ENCODE results near the gene FREM1. TPM values are rescaled to one million over a fixed set of nuclear protein-coding genes. Genes with fewer than 3 reads are reported as not detected.

Gene FREM1
- total RNA-seq, 1 experiment from 2014 or later: 0.50 TPM

DNA sequence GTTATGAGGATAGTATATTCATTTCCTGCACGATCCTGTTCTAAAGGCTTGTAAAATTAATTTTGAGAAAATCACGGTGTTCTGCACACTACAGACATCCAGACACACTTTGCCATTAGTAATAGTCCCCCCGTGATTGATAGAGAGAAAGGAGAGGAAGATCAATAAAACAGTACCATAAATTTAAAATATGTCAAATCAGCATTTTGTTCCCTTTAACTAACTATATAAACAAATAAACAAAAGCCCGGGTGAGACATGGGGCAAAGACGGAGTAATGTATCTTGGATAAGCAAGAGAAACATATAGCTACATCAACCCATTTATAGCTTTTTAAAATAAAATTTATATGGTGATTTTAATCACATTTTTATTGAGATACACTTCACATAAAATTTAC, 177.1 kb downstream of the FREM1 start:
- DNase-seq: no peak
- H3K27me3 ChIP-seq (replicated peaks; ENCODE audit: control insufficient read depth, insufficient read depth, low read length): no peaks in the 10 kb centered on the region
- TF ChIP-seq, protein P1, sequence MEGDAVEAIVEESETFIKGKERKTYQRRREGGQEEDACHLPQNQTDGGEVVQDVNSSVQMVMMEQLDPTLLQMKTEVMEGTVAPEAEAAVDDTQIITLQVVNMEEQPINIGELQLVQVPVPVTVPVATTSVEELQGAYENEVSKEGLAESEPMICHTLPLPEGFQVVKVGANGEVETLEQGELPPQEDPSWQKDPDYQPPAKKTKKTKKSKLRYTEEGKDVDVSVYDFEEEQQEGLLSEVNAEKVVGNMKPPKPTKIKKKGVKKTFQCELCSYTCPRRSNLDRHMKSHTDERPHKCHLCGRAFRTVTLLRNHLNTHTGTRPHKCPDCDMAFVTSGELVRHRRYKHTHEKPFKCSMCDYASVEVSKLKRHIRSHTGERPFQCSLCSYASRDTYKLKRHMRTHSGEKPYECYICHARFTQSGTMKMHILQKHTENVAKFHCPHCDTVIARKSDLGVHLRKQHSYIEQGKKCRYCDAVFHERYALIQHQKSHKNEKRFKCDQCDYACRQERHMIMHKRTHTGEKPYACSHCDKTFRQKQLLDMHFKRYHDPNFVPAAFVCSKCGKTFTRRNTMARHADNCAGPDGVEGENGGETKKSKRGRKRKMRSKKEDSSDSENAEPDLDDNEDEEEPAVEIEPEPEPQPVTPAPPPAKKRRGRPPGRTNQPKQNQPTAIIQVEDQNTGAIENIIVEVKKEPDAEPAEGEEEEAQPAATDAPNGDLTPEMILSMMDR (IDR thresholded peaks at IDR 0.05; ENCODE audit: insufficient read depth in 1 of 2, low read depth in 1 of 2, low read length in 1 of 2, severe bottlenecking in 1 of 2, unreplicated experiment in 1 of 2): no peak
- H3K27ac Mint-ChIP-seq (ENCODE audit: unreplicated experiment): no peak overlapping the region
- no peak overlapping the region for H3K4me3 Mint-ChIP-seq (ENCODE audit: unreplicated experiment)
- intact Hi-C loops (cut with micrococcal nuclease; ENCODE audit: unreplicated experiment): no loop called here
- no peaks in the 10 kb centered on the region for H3K9me3 Mint-ChIP-seq (ENCODE audit: unreplicated experiment)
- no peaks in the 10 kb centered on the region for H3K9me3 ChIP-seq
- POLR2A ChIA-PET: no interaction called here
- H3K27me3 Mint-ChIP-seq (ENCODE audit: insufficient read depth, unreplicated experiment): peaks cover 2% of the 10 kb centered on the region
- H3K36me3 Mint-ChIP-seq (ENCODE audit: insufficient read depth, unreplicated experiment): no peaks in the 10 kb centered on the region
- H3K4me3 ChIP-seq (ENCODE audit: low read depth, low read length): no peak overlapping the region
- CTCF ChIA-PET: no interaction called here
- no peaks in the 10 kb centered on the region for H3K4me1 Mint-ChIP-seq (ENCODE audit: low read depth, unreplicated experiment)
- no TSS peak for BruUV-seq (replicated peaks)
- no peaks in the 10 kb centered on the region for H3K36me3 ChIP-seq (ENCODE audit: control insufficient read depth, insufficient read depth, low read length)
- no peaks in the 10 kb centered on the region for H3K4me1 ChIP-seq

GRCh38 chr9:14731294-14731981, 178.8 kb downstream of the FREM1 start:
- Histone ChIP-seq H3K27me3 (replicated peaks; ENCODE audit: control insufficient read depth, insufficient read depth, low read length) (no peaks in the 10 kb centered on the region), H3K36me3 (ENCODE audit: control insufficient read depth, insufficient read depth, low read length) (no peaks in the 10 kb centered on the region), H3K4me1 (no peaks in the 10 kb centered on the region), H3K4me3 (ENCODE audit: low read depth, low read length) (no peak overlapping the region), H3K9me3 (no peaks in the 10 kb centered on the region)
- POLR2A ChIA-PET: no interaction called here
- intact Hi-C loops (cut with micrococcal nuclease; ENCODE audit: unreplicated experiment): no loop called here
- Mint-ChIP-seq H3K9me3 (ENCODE audit: unreplicated experiment) (no peaks in the 10 kb centered on the region), H3K4me1 (ENCODE audit: low read depth, unreplicated experiment) (no peaks in the 10 kb centered on the region), H3K27ac (ENCODE audit: unreplicated experiment) (no peak overlapping the region), H3K4me3 (ENCODE audit: unreplicated experiment) (no peak overlapping the region), H3K27me3 (ENCODE audit: insufficient read depth, unreplicated experiment) (peaks cover 2% of the 10 kb centered on the region), H3K36me3 (ENCODE audit: insufficient read depth, unreplicated experiment) (no peaks in the 10 kb centered on the region)
- no TSS peak for BruUV-seq (replicated peaks)
- TF ChIP-seq, protein P1 (IDR thresholded peaks at IDR 0.05; ENCODE audit: insufficient read depth in 1 of 2, low read depth in 1 of 2, low read length in 1 of 2, severe bottlenecking in 1 of 2, unreplicated experiment in 1 of 2): no peak
- CTCF ChIA-PET: no interaction called here
- DNase-seq: no peak

DNA sequence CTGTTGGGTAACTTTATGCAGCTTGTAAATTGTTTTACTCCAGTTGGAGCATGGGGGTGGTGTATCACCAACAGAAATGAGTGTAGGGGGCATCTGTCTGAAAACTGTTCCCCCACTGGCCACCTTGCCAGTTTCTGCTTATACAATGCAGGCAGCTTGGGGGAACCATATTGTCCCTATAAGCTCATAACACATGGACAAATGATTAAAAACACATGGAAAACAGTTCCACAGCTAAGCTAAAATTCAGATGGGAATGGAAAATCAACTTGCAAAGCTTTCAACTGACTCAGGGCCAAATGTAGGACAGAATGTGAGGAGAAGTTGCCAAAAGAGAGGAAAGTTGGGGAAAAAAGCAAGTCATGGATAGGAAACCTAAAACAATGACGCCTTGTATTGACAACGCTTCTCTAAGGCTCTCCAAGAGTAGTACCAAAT, 179.7 kb downstream of the FREM1 start:
- no peaks in the 10 kb centered on the region for H3K36me3 Mint-ChIP-seq (ENCODE audit: insufficient read depth, unreplicated experiment)
- TF ChIP-seq, protein P1 (IDR thresholded peaks at IDR 0.05; ENCODE audit: insufficient read depth in 1 of 2, low read depth in 1 of 2, low read length in 1 of 2, severe bottlenecking in 1 of 2, unreplicated experiment in 1 of 2): no peak
- H3K36me3 ChIP-seq (ENCODE audit: control insufficient read depth, insufficient read depth, low read length): no peaks in the 10 kb centered on the region
- no peak overlapping the region for H3K4me3 ChIP-seq (ENCODE audit: low read depth, low read length)
- H3K27me3 ChIP-seq (replicated peaks; ENCODE audit: control insufficient read depth, insufficient read depth, low read length): no peaks in the 10 kb centered on the region
- ChIA-PET POLR2A (no interaction called here), CTCF (no interaction called here)
- no peak overlapping the region for H3K27ac Mint-ChIP-seq (ENCODE audit: unreplicated experiment)
- no peak for DNase-seq
- H3K4me3 Mint-ChIP-seq (ENCODE audit: unreplicated experiment): no peak overlapping the region
- no peaks in the 10 kb centered on the region for H3K9me3 Mint-ChIP-seq (ENCODE audit: unreplicated experiment)
- BruUV-seq (replicated peaks): no TSS peak
- H3K9me3 ChIP-seq: no peaks in the 10 kb centered on the region
- H3K27me3 Mint-ChIP-seq (ENCODE audit: insufficient read depth, unreplicated experiment): peaks cover 2% of the 10 kb centered on the region
- no peaks in the 10 kb centered on the region for H3K4me1 Mint-ChIP-seq (ENCODE audit: low read depth, unreplicated experiment)
- intact Hi-C loops (cut with micrococcal nuclease; ENCODE audit: unreplicated experiment): no loop called here
- no peaks in the 10 kb centered on the region for H3K4me1 ChIP-seq

All from Caco-2 (cell line).